Urinary bladder (tissue), 4 donors: Measurements from ENCODE around the gene PDC. TPM values are rescaled to one million over a fixed set of nuclear protein-coding genes. Genes with fewer than 3 reads are reported as not detected.
"Not testable (repeated sequence)": the region's sequence is repeated elsewhere in the genome, so short reads cannot be mapped to it uniquely, and the experiment has no call there.

Experiments used
- DNase-seq: peaks from one replicate; pipeline ENCODE4 v3.0.0-alpha.2; 2015; ENCODE audit errors: extremely low spot score
- H3K27ac ChIP-seq: one replicate; pipeline ENCODE4 v1.5.1; 2013; ENCODE audit warnings: low read depth, mild to moderate bottlenecking, moderate library complexity
- H3K36me3 ChIP-seq: one replicate; pipeline ENCODE4 v1.6.1; 2013; ENCODE audit warnings: mild to moderate bottlenecking, moderate library complexity; ENCODE audit not compliant: insufficient read depth
- H3K4me1 ChIP-seq: one replicate; pipeline ENCODE4 v1.6.1; 2013; ENCODE audit warnings: mild to moderate bottlenecking, moderate library complexity; ENCODE audit not compliant: insufficient read depth
- H3K4me3 ChIP-seq: one replicate; pipeline ENCODE4 v1.5.1; 2013; ENCODE audit warnings: low read depth, low read length
- WGBS: extraction: QIAGEN DNeasy Blood & Tissue Kit; methylation state at CpG from one replicate; pipeline ENCODE4 v1.1.7; 2013; 5-methylcytosine and 5-hydroxymethylcytosine counted together
- polyA plus RNA-seq: library from polyadenylated mRNA; stranded (reverse); fragments of 200-250 nt; gene quantifications from one replicate; pipeline ENCODE4 v1.2.3, GENCODE V29; 2013
- total RNA-seq: library from RNA; depleted of rRNA; stranded (reverse); fragments of >200 nt; gene quantifications from one replicate; pipeline ENCODE4 v1.2.3, GENCODE V29; 2014
- donor health status: healthy with polysubstance abuse.
- donor health status: healthy.

The PDC gene
- total and polyA plus RNA-seq, 2 donors = not detected

GRCh38 chr1:186483561-186483960 lies 22.6 kb upstream of the PDC start:
- Histone ChIP-seq H3K4me3 (no peak overlapping the region), H3K4me1 (no peaks in the 10 kb centered on the region), H3K36me3 (no peaks in the 10 kb centered on the region), H3K27ac (no peak overlapping the region)
- WGBS = 66% methylated on average over 2 of the region's 2 CpGs
- no peak for DNase-seq

- no peak overlapping the region for H3K27ac ChIP-seq
- no peaks in the 10 kb centered on the region for H3K36me3 ChIP-seq
- no peak overlapping the region for H3K4me3 ChIP-seq
- H3K4me1 ChIP-seq = no peaks in the 10 kb centered on the region
- DNase-seq = peak; percentile 58
- WGBS = 3% methylated on average over 4 of the region's 4 CpGs
Measured at GRCh38 chr1:186482661-186483255, 21.8 kb upstream of the PDC start.

- 38% methylated on average over 2 of the region's 2 CpGs for WGBS
- Histone ChIP-seq H3K4me1 (no peaks in the 10 kb centered on the region), H3K36me3 (no peaks in the 10 kb centered on the region), H3K4me3 (no peak overlapping the region), H3K27ac (no peak overlapping the region)
- no peak for DNase-seq
Measured at GRCh38 chr1:186481303-186481888, 20.5 kb upstream of the PDC start.

- Histone ChIP-seq H3K4me3 (no peak overlapping the region), H3K27ac (no peak overlapping the region), H3K4me1 (no peaks in the 10 kb centered on the region), H3K36me3 (no peaks in the 10 kb centered on the region)
- DNase-seq = no peak
- WGBS = 51% methylated on average over 2 of the region's 2 CpGs
Measured at GRCh38 chr1:186479162-186479561, 18.2 kb upstream of the PDC start.

GRCh38 chr1:186476264-186477040 lies 15.5 kb upstream of the PDC start:
- no peak for DNase-seq
- no peaks in the 10 kb centered on the region for H3K36me3 ChIP-seq
- no peak overlapping the region for H3K4me3 ChIP-seq
- H3K4me1 ChIP-seq = no peaks in the 10 kb centered on the region
- 72% methylated on average over 5 of the region's 5 CpGs for WGBS
- no peak overlapping the region for H3K27ac ChIP-seq

- DNase-seq = no peak
- Histone ChIP-seq H3K27ac (no peak overlapping the region), H3K36me3 (no peaks in the 10 kb centered on the region), H3K4me1 (no peaks in the 10 kb centered on the region), H3K4me3 (no peak overlapping the region)
- WGBS = 64% methylated on average over 2 of the region's 2 CpGs
Measured at GRCh38 chr1:186474208-186474607, 13.3 kb upstream of the PDC start.

- Histone ChIP-seq H3K4me1 (no peaks in the 10 kb centered on the region), H3K27ac (no peak overlapping the region), H3K4me3 (no peak overlapping the region), H3K36me3 (no peaks in the 10 kb centered on the region)
- no peak for DNase-seq
- 87% methylated on average over 4 of the region's 4 CpGs for WGBS
Measured at GRCh38 chr1:186473047-186473446, 12.1 kb upstream of the PDC start.

- no peaks in the 10 kb centered on the region for H3K4me1 ChIP-seq
- WGBS = 67% methylated on average over 2 of the region's 2 CpGs
- no peaks in the 10 kb centered on the region for H3K36me3 ChIP-seq
- no peak overlapping the region for H3K27ac ChIP-seq
- H3K4me3 ChIP-seq = no peak overlapping the region
- DNase-seq = no peak
Measured at GRCh38 chr1:186465946-186466345, 5.0 kb upstream of the PDC start.

- H3K27ac ChIP-seq, DNase-seq, H3K4me1 ChIP-seq, H3K4me3 ChIP-seq, H3K36me3 ChIP-seq: not testable (repeated sequence)
Measured at GRCh38 chr1:186465491-186465890, 4.6 kb upstream of the PDC start.

GRCh38 chr1:186463926-186464325 lies 3.0 kb upstream of the PDC start:
- no peaks in the 10 kb centered on the region for H3K4me1 ChIP-seq
- no peak overlapping the region for H3K4me3 ChIP-seq
- H3K36me3 ChIP-seq = no peaks in the 10 kb centered on the region
- no peak overlapping the region for H3K27ac ChIP-seq
- 94% methylated on average over 3 of the region's 3 CpGs for WGBS
- DNase-seq = no peak

GRCh38 chr1:186463511-186463910 lies 2.6 kb upstream of the PDC start:
- 80% methylated on average over 5 of the region's 5 CpGs for WGBS
- H3K4me3 ChIP-seq = no peak overlapping the region
- DNase-seq = no peak
- H3K4me1 ChIP-seq = no peaks in the 10 kb centered on the region
- H3K27ac ChIP-seq = no peak overlapping the region
- H3K36me3 ChIP-seq = no peaks in the 10 kb centered on the region

- not testable (repeated sequence) for H3K36me3 ChIP-seq, H3K4me1 ChIP-seq, H3K27ac ChIP-seq, H3K4me3 ChIP-seq, DNase-seq
- 97% methylated on average over 14 of the region's 14 CpGs for WGBS
Measured at GRCh38 chr1:186459161-186459560, 1.8 kb downstream of the PDC start.

- WGBS = 64% methylated on average over 3 of the region's 3 CpGs
- Histone ChIP-seq H3K4me1 (no peaks in the 10 kb centered on the region), H3K4me3 (no peak overlapping the region), H3K27ac (no peak overlapping the region), H3K36me3 (no peaks in the 10 kb centered on the region)
- DNase-seq = no peak
Measured at GRCh38 chr1:186456729-186457255, 4.1 kb downstream of the PDC start.

- no peaks in the 10 kb centered on the region for H3K4me1 ChIP-seq
- WGBS = 51% methylated on average over 3 of the region's 3 CpGs
- no peak overlapping the region for H3K4me3 ChIP-seq
- no peak overlapping the region for H3K27ac ChIP-seq
- no peak for DNase-seq
- H3K36me3 ChIP-seq = no peaks in the 10 kb centered on the region
Measured at GRCh38 chr1:186454981-186455380, 5.9 kb downstream of the PDC start.
